PFSK-1 (cell line): Measurements from ENCODE around the gene OR14A16. TPM values are rescaled to one million over a fixed set of nuclear protein-coding genes. Genes with fewer than 3 reads are reported as not detected.

ENCODE experiments used
- FOXP2 ChIP-seq: optimal IDR thresholded peaks from 2 replicates; pipeline ENCODE3; 2011; ENCODE audit warnings: borderline replicate concordance, control low read depth, inconsistent platforms; ENCODE audit not compliant: insufficient read depth; ENCODE audit errors: extremely low read length, extremely low read depth
- POLR2AphosphoS5 ChIP-seq: IDR thresholded peaks from 2 replicates; pipeline ENCODE4 v1.6.1; 2012; ENCODE audit warnings: low read depth, mild to moderate bottlenecking, control low read depth, low read length, moderate library complexity
- SIN3A ChIP-seq: IDR thresholded peaks from 2 replicates; pipeline ENCODE4 v1.6.1; 2012; ENCODE audit warnings: mild to moderate bottlenecking, low read length, moderate library complexity, borderline replicate concordance; ENCODE audit not compliant: insufficient read depth
- TAF1 ChIP-seq: IDR thresholded peaks from 2 replicates; pipeline ENCODE4 v1.6.1; 2012; ENCODE audit warnings: low read length, control low read depth, borderline replicate concordance; ENCODE audit not compliant: insufficient read depth
- polyA plus RNA-seq: library from polyadenylated mRNA; unstranded; fragments of >200 nt; gene quantifications from one replicate; pipeline ENCODE4 v1.2.1, GENCODE V29; 2012; ENCODE audit warnings: low read depth, missing spikeins; ENCODE audit not compliant: insufficient read length
- TF ChIP-seq, protein P1 (sequence below), 2 experiments: IDR thresholded peaks; 2 replicates each; pipeline versions ENCODE4 v1.6.1 to v1.8.0; 2011 to 2012; ENCODE audit warnings: low read depth in 2 of 2, low read length in 2 of 2, control low read depth in 1 of 2, inconsistent platforms in 1 of 2, mild to moderate bottlenecking in 1 of 2, moderate library complexity in 1 of 2; ENCODE audit not compliant: insufficient read depth in 1 of 2

OR14A16 gene, protein sequence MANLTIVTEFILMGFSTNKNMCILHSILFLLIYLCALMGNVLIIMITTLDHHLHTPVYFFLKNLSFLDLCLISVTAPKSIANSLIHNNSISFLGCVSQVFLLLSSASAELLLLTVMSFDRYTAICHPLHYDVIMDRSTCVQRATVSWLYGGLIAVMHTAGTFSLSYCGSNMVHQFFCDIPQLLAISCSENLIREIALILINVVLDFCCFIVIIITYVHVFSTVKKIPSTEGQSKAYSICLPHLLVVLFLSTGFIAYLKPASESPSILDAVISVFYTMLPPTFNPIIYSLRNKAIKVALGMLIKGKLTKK
- not detected for polyA plus RNA-seq

DNA sequence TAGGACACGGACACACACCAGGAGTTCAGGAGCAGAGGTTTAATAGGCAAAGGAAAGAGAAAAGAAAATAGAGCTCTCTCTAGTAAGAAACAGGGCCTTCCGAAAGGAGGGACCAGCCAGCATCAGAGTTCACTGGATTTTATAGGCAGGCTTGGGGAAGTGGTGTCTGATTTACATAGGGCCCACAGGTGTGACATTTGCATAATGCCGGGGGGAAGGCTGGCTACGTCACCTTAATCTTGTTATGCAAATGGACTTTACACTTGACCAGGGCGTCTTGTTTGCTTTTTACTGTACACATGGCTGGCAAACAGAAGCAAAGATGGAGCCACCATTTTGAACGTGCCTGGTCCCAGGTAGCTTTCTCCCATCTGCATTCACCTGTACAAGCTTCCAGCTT is at the start of gene OR14A16:
Gene OR14A16, minus strand, starts transcription at position 97 of the 400 bp plus-strand sequence. CDS start 8,390 bp downstream, outside the sequence.
- TF ChIP-seq, protein P1, sequence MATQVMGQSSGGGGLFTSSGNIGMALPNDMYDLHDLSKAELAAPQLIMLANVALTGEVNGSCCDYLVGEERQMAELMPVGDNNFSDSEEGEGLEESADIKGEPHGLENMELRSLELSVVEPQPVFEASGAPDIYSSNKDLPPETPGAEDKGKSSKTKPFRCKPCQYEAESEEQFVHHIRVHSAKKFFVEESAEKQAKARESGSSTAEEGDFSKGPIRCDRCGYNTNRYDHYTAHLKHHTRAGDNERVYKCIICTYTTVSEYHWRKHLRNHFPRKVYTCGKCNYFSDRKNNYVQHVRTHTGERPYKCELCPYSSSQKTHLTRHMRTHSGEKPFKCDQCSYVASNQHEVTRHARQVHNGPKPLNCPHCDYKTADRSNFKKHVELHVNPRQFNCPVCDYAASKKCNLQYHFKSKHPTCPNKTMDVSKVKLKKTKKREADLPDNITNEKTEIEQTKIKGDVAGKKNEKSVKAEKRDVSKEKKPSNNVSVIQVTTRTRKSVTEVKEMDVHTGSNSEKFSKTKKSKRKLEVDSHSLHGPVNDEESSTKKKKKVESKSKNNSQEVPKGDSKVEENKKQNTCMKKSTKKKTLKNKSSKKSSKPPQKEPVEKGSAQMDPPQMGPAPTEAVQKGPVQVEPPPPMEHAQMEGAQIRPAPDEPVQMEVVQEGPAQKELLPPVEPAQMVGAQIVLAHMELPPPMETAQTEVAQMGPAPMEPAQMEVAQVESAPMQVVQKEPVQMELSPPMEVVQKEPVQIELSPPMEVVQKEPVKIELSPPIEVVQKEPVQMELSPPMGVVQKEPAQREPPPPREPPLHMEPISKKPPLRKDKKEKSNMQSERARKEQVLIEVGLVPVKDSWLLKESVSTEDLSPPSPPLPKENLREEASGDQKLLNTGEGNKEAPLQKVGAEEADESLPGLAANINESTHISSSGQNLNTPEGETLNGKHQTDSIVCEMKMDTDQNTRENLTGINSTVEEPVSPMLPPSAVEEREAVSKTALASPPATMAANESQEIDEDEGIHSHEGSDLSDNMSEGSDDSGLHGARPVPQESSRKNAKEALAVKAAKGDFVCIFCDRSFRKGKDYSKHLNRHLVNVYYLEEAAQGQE (IDR thresholded peaks at IDR 0.05; ENCODE audit: insufficient read depth in 1 of 2, low read depth in 2 of 2, low read length in 2 of 2), result no peak
- no peak for TF ChIP-seq TAF1

DNA sequence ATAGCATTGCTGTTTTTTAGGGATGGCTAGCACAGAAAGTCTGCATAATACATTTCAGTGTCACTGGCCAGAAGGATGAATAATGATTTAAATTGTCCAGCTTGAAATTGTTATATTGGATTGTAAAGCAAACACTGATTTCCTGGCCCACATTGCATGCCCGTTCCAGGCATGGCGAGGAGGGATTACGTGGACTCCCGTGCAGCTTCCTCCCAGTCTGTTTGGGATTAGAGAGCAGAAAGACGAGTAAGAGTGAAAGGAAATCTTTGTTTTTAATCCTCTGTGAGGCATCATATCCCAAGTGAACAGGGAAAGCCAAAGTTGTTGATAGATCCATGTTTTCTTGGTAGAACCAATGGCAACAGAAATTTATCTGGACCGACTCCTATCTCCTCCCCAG is 41.5 kb upstream of the OR14A16 start:
- TF ChIP-seq FOXP2, result no peak
- TF ChIP-seq POLR2AphosphoS5, result no peak
- no peak for TF ChIP-seq SIN3A

DNA sequence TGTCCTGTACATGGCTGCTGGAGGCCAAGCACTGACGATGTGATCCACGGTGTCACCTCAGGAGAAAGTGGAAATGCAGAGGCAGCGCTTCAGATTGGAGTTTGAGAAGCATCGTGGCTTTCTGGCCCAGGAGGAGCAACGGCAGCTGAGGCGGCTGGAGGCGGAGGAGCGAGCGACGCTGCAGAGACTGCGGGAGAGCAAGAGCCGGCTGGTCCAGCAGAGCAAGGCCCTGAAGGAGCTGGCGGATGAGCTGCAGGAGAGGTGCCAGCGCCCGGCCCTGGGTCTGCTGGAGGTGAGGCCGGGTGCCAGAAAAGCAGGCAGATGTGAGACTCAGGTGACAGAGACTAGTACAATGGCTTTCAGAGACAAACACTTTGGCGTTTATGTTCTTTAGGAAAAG is 40.7 kb upstream of the OR14A16 start:
- TF ChIP-seq TAF1, result no peak
- TF ChIP-seq FOXP2, result no peak
- TF ChIP-seq SIN3A, result no peak
- no peak for TF ChIP-seq POLR2AphosphoS5
- TF ChIP-seq, protein P1 (IDR thresholded peaks at IDR 0.05; ENCODE audit: insufficient read depth in 1 of 2, low read depth in 2 of 2, low read length in 2 of 2), result no peak

DNA sequence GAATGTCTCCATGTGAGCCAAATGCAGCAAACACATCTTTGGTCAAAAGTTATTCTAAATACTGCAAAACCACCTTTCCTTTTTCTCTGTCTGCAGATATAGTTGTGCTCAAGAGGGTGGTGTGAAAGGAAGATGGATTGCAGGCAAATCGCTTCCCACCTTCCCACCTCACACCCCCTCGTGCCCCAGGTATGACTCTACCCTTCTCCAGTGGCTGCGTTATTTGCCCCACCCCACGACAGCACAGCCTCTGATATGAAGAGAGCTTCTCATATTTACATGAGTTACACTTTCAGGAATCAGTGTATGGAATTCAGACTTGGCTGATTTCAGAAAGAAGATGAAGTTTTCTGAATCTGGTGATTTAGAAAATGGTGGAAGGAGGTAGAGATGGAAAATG is 38.8 kb upstream of the OR14A16 start:
- TF ChIP-seq FOXP2, result no peak
- TF ChIP-seq TAF1, result no peak
- TF ChIP-seq, protein P1 (IDR thresholded peaks at IDR 0.05; ENCODE audit: insufficient read depth in 1 of 2, low read depth in 2 of 2, low read length in 2 of 2), result no peak
- TF ChIP-seq SIN3A, result no peak
- TF ChIP-seq POLR2AphosphoS5, result no peak

DNA sequence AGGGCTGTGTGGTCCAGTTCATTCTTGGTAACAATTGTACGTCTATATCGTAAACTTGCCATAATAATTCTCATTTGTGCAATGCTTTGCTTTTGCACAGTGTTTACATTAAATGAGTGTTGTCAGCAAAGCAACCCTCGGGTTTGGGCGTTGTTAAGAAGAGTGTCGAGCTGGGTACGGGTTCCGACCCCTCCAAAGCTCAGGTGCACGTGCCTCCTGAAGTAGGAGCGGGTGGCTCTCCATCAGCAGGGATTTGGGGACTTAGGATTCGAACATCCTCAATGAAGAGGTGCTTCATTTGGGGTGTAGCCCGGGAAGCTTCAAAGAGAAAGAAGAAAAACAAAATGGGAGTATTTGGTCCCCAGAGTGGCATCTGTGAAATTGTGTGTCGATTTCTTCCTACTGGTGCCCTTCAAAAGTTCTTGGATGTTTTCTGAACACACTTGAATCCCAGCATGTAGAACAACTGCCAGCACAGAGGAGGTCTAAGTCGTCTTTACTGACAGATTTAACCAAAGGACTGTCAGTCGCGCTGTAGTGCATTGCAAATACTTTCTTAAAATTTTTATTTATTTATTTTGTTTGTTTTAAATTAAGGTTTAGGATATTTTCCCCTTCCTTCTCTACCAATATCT is 34.2 kb upstream of the OR14A16 start:
- TF ChIP-seq FOXP2, result no peak
- TF ChIP-seq, protein P1 (IDR thresholded peaks at IDR 0.05; ENCODE audit: insufficient read depth in 1 of 2, low read depth in 2 of 2, low read length in 2 of 2), result no peak
